ENCODE data around the gene ALDH4A1. TPM values are rescaled to one million over a fixed set of nuclear protein-coding genes. Genes with fewer than 3 reads are reported as not detected.

Gene ALDH4A1
- total RNA-seq, 1 donor from 2014 or later = 29.3 TPM

DNA sequence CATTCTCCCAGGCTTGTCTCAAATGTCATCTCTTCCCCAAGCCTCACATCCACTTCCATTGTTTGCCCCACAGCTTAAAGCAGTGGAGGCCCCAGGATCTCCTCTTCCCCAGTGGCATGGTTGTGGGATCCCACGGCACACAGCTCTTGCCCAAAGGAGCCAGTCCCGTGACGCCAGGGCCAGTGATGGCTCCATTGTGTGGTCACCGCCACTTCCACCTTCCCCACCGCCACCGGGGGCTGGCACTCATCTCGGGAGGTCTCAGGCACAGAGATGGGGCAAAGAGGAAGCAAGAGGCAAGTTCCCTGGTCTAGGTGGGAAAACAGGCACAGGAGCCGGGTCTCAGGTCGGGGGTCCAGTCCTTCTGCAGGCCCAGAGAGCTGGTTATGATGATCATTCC, 22.9 kb upstream of the ALDH4A1 start:
- ATAC-seq (ENCODE audit: poor library complexity) = no peak
- DNase-seq = no peak
- intact Hi-C loops (cut with DNase I) = no loop called here

DNA sequence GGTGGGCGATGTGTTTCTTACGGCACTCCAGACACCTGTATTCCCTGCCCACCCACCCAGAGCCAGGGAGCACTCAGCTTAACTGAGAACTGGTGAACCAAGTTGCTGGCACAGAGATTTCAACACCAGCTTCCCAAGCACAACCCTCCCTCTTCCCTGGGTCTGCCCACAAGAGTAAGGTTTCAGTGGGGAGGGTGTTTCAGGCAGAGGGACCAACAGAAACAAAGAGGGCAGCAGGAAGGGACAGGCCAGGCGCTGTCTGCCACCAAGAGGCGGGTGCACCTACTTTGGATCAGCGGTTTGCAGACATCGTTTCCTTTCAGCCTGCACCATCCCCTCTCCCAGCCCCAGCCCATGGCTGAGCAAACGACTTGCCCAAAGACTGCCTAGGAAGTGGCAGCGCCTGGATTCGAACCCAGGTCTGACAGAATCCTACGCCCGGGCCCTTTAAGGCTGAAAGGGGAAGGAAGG, 21.9 kb upstream of the ALDH4A1 start:
- intact Hi-C loops (cut with DNase I) = no loop called here
- DNase-seq (no peak), ATAC-seq (ENCODE audit: poor library complexity) (no peak)

- ATAC-seq (ENCODE audit: poor library complexity) (no peak), DNase-seq (no peak)
- intact Hi-C loops (cut with DNase I) = no loop called here
Observed at GRCh38 chr1:18923756-18924211, 21.4 kb upstream of the ALDH4A1 start.

DNA sequence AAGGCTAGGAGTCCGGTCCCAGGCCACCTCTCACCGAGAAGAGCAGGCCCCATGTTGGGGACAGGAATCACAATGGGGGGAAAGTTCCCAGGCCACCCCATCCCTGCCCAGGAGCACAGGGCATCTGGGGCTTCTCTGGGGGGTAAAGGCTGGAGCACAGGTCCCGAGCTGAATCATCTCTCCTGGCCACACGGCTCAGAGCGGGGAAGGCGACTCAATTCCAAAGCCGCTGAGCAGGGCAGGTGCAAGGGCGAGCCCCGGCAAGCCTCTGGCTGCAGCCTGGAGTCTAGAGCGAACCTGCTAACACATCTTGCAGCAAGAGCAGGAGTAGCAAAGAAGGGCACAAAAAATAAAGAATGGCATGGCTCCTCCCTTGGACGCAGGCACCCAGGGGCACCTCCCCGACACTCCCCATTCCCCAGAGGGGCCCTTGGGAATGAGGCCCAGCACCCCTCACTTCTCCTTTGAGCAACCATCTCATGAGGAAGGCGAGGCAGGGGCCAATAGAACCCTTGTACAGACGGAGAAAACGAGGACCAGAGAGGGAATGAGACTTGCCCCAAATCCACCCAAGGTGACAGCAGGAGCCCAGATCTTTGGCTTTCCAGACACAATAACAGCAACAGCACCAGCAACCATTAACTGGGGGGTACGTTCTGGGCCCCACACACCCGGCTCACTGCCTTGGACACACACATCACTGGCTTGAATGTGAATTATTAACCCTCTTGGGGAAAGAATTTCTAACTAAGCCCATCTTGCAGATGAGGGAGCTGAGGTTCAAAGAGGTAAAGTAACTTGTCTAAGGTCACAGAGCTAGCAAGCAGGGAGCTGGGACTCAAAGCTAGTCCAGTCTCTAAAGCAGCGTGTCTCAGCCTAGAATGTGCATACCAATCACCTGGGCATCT, 20.7 kb upstream of the ALDH4A1 start:
- DNase-seq (no peak), ATAC-seq (ENCODE audit: poor library complexity) (peak; percentile 1)
- intact Hi-C loops (cut with DNase I) = no loop called here

DNA sequence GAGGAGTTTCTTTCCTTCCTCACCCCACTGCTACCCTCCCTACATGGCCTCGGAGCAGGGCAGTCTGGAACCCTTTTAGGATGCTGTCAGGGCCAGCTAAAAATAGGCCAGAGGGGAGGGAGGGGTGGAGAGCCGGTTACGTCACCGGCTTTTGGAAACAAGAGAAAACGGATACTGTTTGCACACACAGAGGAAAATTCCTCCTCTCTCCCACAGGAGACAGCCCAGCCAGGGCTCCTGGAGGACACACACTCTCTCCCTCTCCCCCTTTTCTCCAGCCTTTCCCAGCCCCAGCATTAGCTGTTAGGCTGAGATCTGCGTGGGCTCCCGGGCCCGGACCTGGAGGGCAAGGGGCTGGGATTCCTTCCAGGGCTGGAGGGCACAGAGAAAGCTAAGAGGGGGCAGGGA, 20.0 kb upstream of the ALDH4A1 start:
- ATAC-seq (ENCODE audit: poor library complexity) (peak; percentile 92), DNase-seq (peak; percentile 89)
- intact Hi-C loops (cut with DNase I) = no loop called here

DNA sequence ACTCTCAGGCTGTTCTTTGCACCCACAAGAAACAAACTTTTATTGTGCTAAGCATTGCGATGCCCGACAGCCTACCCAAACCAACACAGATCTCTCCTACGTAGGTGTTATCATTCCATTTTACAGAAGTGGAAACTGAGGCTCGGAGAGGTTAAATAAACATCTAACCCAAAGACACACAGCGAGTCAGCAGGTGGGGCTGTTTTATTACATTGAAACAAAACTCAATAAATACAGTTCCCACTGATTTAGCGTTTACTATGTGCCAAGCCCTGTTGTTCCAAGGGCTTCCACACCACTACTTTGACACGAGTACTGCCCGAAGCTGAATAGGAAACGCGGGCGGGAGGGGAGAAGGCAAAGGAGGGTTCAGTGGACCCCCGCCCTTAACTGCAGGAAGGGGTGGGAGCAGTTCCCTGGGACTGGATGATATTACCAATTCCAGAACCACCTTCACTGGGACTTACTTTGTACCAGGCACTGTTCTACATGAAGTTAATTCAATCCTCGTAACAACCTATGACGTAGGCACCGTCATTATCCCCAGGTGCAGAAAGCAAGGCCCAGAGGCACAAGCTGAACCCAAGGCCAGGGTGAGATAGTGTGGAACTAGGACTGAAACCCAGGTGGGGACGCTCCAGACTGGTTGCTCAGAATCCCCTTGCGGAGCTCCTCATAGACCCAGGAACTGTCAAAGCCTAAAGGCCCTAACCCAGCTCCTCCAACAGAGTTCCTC, 19.3 kb upstream of the ALDH4A1 start:
- ATAC-seq (ENCODE audit: poor library complexity) (peak; percentile 3), DNase-seq (no peak)
- intact Hi-C loops (cut with DNase I) = no loop called here

- DNase-seq (no peak), ATAC-seq (ENCODE audit: poor library complexity) (no peak)
- intact Hi-C loops (cut with DNase I) = no loop called here
Observed at GRCh38 chr1:18920931-18921330, 18.6 kb upstream of the ALDH4A1 start.

DNA sequence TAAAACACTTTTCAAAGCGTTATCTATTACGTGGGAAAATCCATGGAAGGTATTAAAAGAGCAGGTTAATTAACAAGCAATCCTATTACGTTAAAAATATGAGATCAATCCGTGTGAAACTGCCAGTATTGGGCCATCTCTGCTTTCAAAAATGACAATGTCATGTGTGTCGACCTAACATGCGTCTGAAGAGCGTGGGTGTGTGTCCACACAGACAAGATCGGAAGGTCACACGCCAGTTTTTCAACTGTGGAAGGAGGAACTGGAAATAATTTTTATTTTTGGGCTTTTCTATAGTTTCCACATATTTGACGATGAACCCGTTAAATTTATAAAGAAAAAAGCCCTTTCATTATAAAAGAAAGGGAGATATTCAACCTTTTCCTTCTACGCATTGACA, 17.6 kb upstream of the ALDH4A1 start:
- ATAC-seq (ENCODE audit: poor library complexity) (no peak), DNase-seq (no peak)
- intact Hi-C loops (cut with DNase I) = loop anchor here (5.0 kb wide), 1 partner anchor 177 kb away; no protein-coding TSS in a partner anchor

GRCh38 chr1:18919197-18919905, 17.0 kb upstream of the ALDH4A1 start:
- ATAC-seq (ENCODE audit: poor library complexity) = no peak
- DNase-seq = no peak
- intact Hi-C loops (cut with DNase I) = loop anchor here (5.0 kb wide), 1 partner anchor 178 kb away; no protein-coding TSS in a partner anchor

- intact Hi-C loops (cut with DNase I) = loop anchor here (5.0 kb wide), 1 partner anchor 179 kb away; no protein-coding TSS in a partner anchor
- ATAC-seq (ENCODE audit: poor library complexity) = no peak
- no peak for DNase-seq
Observed at GRCh38 chr1:18918417-18918816, 16.1 kb upstream of the ALDH4A1 start.

GRCh38 chr1:18917071-18917799, 14.9 kb upstream of the ALDH4A1 start:
- intact Hi-C loops (cut with DNase I) = loop anchor here (5.0 kb wide), 1 partner anchor 180 kb away; no protein-coding TSS in a partner anchor
- no peak for DNase-seq

DNA sequence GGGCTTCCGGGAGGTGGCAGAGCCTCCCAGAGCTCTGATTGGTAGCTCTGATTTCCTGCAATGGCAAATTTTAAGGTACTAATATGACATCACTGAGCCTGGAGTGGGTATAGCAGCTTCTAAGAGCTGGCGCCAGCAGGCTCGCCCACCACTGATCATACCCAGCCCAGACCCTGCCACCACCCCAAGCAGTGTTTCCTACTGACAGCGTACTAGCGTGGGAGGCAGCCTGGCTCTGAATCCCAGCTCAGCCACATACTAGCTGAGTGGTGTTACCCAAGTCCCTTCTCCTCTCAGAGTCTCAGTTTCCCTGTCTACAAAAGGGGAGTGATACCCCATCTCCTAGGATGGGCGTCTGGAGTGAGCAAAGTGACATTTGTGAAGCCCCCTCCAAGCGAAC, 13.0 kb upstream of the ALDH4A1 start:
- intact Hi-C loops (cut with DNase I) = loop anchor here (5.0 kb wide), 1 partner anchor 182 kb away; no protein-coding TSS in a partner anchor
- no peak for DNase-seq
- ATAC-seq (ENCODE audit: poor library complexity) = no peak

More at GRCh38 chr1:18917071-18917799, 14.9 kb upstream of the ALDH4A1 start:
- no peak for ATAC-seq (ENCODE audit: poor library complexity)

DNA sequence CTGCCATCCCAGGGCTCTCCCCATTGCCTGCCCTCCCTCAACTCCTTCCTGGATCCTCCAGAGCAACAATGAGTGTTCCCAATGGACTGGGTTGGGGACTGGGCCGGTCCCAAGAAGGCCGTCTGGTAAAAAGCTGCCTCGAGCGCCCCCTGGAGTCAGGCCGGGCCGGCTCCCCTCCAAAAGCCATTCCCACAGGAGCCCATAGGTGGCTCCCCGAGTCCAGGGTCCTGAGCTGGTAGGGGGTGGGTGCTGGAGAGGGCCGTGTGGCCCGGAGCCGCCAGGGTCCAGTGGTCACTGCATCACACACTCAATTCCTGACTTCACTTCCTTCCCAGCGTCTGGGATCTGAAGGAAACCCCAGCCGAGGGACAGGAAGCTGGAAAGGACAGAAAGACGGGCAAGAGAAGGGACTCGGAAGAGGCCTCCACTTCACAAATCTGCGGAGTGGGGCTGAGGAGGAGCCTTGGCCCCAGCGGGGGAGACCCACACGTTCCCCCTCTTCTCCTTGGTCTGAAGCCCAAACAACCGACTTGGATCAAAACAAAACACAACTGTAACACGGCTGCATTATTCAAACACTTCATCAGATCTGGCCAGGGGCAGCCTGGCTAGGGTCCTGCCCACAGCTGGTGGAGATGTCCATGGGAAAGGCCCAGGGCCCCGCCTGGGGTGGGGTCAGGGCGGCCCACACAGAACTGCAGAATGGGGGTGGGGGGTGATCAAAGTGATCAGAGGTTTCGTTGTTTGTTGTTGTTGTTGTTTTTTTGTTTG, 10.9 kb upstream of the ALDH4A1 start:
- peak; percentile 91 for DNase-seq
- ATAC-seq (ENCODE audit: poor library complexity) = peak; percentile 89
- intact Hi-C loops (cut with DNase I) = loop anchor here (5.0 kb wide), 1 partner anchor 44 kb away; the partner anchor contains the start of gene IFFO2

- DNase-seq (no peak), ATAC-seq (ENCODE audit: poor library complexity) (no peak)
- intact Hi-C loops (cut with DNase I) = loop anchor here (5.0 kb wide), 1 partner anchor 45 kb away; the partner anchor contains the start of gene IFFO2
Observed at GRCh38 chr1:18912550-18912949, 10.2 kb upstream of the ALDH4A1 start.

GRCh38 chr1:18908911-18909771, 6.8 kb upstream of the ALDH4A1 start:
- no peak for DNase-seq
- intact Hi-C loops (cut with DNase I) = no loop called here
- ATAC-seq (ENCODE audit: poor library complexity) = no peak
